GM23338 (cell line): ENCODE measurements around the gene VPS26C. TPM values are rescaled to one million over a fixed set of nuclear protein-coding genes. Genes with fewer than 3 reads are reported as not detected.

Experiments used
- ATAC-seq: fragments of 200-7000 bp; cut with Tn5 transposase; 3 replicates; pipeline ENCODE4 v1.9.1; 2020
- DNase-seq: peaks from one replicate; pipeline ENCODE4 v3.0.0-alpha.2; 2015; ENCODE audit warnings: low spot score
- H2AFZ ChIP-seq: fragments of 200-600 bp; sonication (generic); 2 replicates; pipeline ENCODE4 v1.8.0; 2016; ENCODE audit warnings: antibody characterized with exemption, mild to moderate bottlenecking, moderate library complexity
- H3F3A ChIP-seq: fragments of 200-600 bp; sonication (generic); replicated peaks from 2 replicates; pipeline ENCODE4 v1.8.0; 2017; ENCODE audit warnings: antibody characterized with exemption, mixed run types, low read depth
- H3K27ac ChIP-seq: fragments of 200-600 bp; sonication (generic); 2 replicates; pipeline ENCODE4 v1.6.1; 2016; ENCODE audit warnings: low read depth
- H3K27me3 ChIP-seq: fragments of 200-600 bp; sonication (generic); 2 replicates; pipeline ENCODE4 v1.8.0; 2016; ENCODE audit warnings: mild to moderate bottlenecking, mixed run types, moderate library complexity; ENCODE audit not compliant: insufficient read depth
- H3K36me3 ChIP-seq: fragments of 200-600 bp; sonication (generic); 2 replicates; pipeline ENCODE4 v1.8.0; 2016; ENCODE audit warnings: mild to moderate bottlenecking; ENCODE audit not compliant: insufficient read depth
- H3K4me1 ChIP-seq: fragments of 200-600 bp; sonication (generic); 2 replicates; pipeline ENCODE4 v1.8.0; 2016; ENCODE audit warnings: mild to moderate bottlenecking, moderate library complexity; ENCODE audit not compliant: insufficient read depth
- H3K4me2 ChIP-seq: fragments of 200-600 bp; sonication (generic); 2 replicates; pipeline ENCODE4 v1.7.1; 2017; ENCODE audit warnings: mixed run types
- H3K4me3 ChIP-seq: fragments of 200-600 bp; sonication (generic); 2 replicates; pipeline ENCODE4 v1.6.1; 2016; ENCODE audit warnings: mixed run types
- H3K79me2 ChIP-seq: fragments of 200-600 bp; sonication (generic); replicated peaks from 2 replicates; pipeline ENCODE4 v1.8.0; 2017; ENCODE audit warnings: mild to moderate bottlenecking; ENCODE audit not compliant: insufficient read depth
- H3K9me2 ChIP-seq: fragments of 200-600 bp; sonication (generic); 2 replicates; pipeline ENCODE4 v1.8.0; 2017; ENCODE audit not compliant: insufficient read depth
- H4K20me1 ChIP-seq: fragments of 200-600 bp; sonication (generic); replicated peaks from 2 replicates; pipeline ENCODE4 v1.8.0; 2017; ENCODE audit warnings: mild to moderate bottlenecking; ENCODE audit not compliant: insufficient read depth
- H3K27ac Mint-ChIP-seq: 2 replicates; pipeline ENCODE4 v1.8.0; 2020; ENCODE audit warnings: inconsistent platforms, mild to moderate bottlenecking, moderate library complexity, mixed read lengths
- H3K27me3 Mint-ChIP-seq: 3 replicates; pipeline ENCODE4 v1.8.0; 2022; ENCODE audit warnings: low read depth, mild to moderate bottlenecking, moderate library complexity, mixed read lengths, inconsistent platforms; ENCODE audit not compliant: insufficient read depth, poor library complexity
- H3K36me3 Mint-ChIP-seq: 3 replicates; pipeline ENCODE4 v1.8.0; 2021; ENCODE audit warnings: low read depth, mild to moderate bottlenecking, inconsistent platforms, moderate library complexity, mixed read lengths
- H3K4me1 Mint-ChIP-seq: 3 replicates; pipeline ENCODE4 v1.8.0; 2020; ENCODE audit warnings: mild to moderate bottlenecking, inconsistent platforms, mixed read lengths
- H3K4me3 Mint-ChIP-seq: 3 replicates; pipeline ENCODE4 v1.8.0; 2021; ENCODE audit warnings: moderate library complexity, mild to moderate bottlenecking, inconsistent platforms, mixed read lengths
- H3K9me3 Mint-ChIP-seq: 3 replicates; pipeline ENCODE4 v1.8.0; 2020; ENCODE audit warnings: moderate library complexity, mild to moderate bottlenecking, inconsistent platforms, mixed read lengths
- ETS1 ChIP-seq: IDR thresholded peaks from 2 replicates; pipeline ENCODE4 v1.6.1; 2016; ENCODE audit warnings: antibody characterized with exemption
- EZH2 ChIP-seq: fragments of 200-600 bp; sonication (generic); IDR thresholded peaks from one replicate; pipeline ENCODE4 v1.8.0; 2017; ENCODE audit warnings: antibody characterized with exemption, mild to moderate bottlenecking, low read depth; ENCODE audit not compliant: unreplicated experiment
- EZH2phosphoT487 ChIP-seq: fragments of 200-600 bp; sonication (generic); IDR thresholded peaks from one replicate; pipeline ENCODE4 v1.8.1; 2018; ENCODE audit warnings: antibody characterized with exemption; ENCODE audit not compliant: unreplicated experiment
- JUNB ChIP-seq: IDR thresholded peaks from one replicate; pipeline ENCODE4 v1.6.1; 2016; ENCODE audit warnings: antibody characterized with exemption; ENCODE audit not compliant: unreplicated experiment
- NANOG ChIP-seq: IDR thresholded peaks from 2 replicates; pipeline ENCODE4 v1.6.1; 2016; ENCODE audit warnings: antibody characterized with exemption, borderline replicate concordance
- POLR2AphosphoS5 ChIP-seq: IDR thresholded peaks from 2 replicates; pipeline ENCODE4 v1.6.1; 2016; ENCODE audit warnings: antibody characterized with exemption, low read depth
- STAT1 ChIP-seq: IDR thresholded peaks from one replicate; pipeline ENCODE4 v1.6.1; 2016; ENCODE audit warnings: antibody characterized with exemption; ENCODE audit not compliant: unreplicated experiment
- ZNF114 ChIP-seq: fragments of 250-450 bp; sonication (Bioruptor Pico); IDR thresholded peaks from 2 replicates; pipeline ENCODE4 v1.5.0; 2020; ENCODE audit warnings: mild to moderate bottlenecking, moderate library complexity
- polyA plus RNA-seq: library from polyadenylated mRNA; unstranded; fragments of >200 nt; fragmentation: Nextera tagmentation; extraction: Ambion mirVana; gene quantifications from 2 replicates; pipeline ENCODE4 v1.2.1, GENCODE V29; 2016
- total RNA-seq: library from RNA; depleted of rRNA; stranded (reverse); fragments of >200 nt; shearing (Covaris generic); gene quantifications from 2 replicates; pipeline ENCODE4 v1.2.3, GENCODE V29; 2014
- TF ChIP-seq, protein P1 (sequence below): IDR thresholded peaks from one replicate; pipeline ENCODE4 v1.6.1; 2018; ENCODE audit warnings: antibody characterized with exemption; ENCODE audit not compliant: unreplicated experiment

VPS26C gene
- total and polyA plus RNA-seq, 2 experiments from 2014 or later = 45.1 to 91.2 TPM

GRCh38 chr21:37241426-37241825 is 25.7 kb downstream of the VPS26C start (continued):
- no peak for TF ChIP-seq ETS1
- TF ChIP-seq JUNB = no peak
- TF ChIP-seq POLR2AphosphoS5 = no peak
- TF ChIP-seq, protein P1, sequence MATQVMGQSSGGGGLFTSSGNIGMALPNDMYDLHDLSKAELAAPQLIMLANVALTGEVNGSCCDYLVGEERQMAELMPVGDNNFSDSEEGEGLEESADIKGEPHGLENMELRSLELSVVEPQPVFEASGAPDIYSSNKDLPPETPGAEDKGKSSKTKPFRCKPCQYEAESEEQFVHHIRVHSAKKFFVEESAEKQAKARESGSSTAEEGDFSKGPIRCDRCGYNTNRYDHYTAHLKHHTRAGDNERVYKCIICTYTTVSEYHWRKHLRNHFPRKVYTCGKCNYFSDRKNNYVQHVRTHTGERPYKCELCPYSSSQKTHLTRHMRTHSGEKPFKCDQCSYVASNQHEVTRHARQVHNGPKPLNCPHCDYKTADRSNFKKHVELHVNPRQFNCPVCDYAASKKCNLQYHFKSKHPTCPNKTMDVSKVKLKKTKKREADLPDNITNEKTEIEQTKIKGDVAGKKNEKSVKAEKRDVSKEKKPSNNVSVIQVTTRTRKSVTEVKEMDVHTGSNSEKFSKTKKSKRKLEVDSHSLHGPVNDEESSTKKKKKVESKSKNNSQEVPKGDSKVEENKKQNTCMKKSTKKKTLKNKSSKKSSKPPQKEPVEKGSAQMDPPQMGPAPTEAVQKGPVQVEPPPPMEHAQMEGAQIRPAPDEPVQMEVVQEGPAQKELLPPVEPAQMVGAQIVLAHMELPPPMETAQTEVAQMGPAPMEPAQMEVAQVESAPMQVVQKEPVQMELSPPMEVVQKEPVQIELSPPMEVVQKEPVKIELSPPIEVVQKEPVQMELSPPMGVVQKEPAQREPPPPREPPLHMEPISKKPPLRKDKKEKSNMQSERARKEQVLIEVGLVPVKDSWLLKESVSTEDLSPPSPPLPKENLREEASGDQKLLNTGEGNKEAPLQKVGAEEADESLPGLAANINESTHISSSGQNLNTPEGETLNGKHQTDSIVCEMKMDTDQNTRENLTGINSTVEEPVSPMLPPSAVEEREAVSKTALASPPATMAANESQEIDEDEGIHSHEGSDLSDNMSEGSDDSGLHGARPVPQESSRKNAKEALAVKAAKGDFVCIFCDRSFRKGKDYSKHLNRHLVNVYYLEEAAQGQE = no peak
- TF ChIP-seq EZH2 = no peak
- no peak for TF ChIP-seq EZH2phosphoT487
- TF ChIP-seq NANOG = no peak
- no peak for TF ChIP-seq STAT1

DNA sequence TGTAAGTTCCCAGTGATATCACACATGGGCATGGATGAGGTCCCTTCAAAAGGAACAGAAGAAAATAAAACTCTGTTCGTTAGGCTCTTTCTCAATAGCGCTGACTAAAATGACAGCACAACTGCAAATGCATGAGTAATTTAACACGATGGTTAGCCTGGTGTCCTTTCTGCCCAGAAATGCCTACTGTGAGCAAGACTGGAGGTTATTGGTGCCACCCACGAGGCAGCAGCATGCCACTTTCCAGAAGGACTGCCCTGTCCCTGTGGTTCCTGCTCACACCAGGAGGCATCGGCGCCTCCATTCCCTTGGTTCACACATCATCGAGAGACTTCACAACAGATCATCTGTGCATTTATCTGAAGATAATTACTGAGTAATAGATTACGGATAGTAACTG is 26.2 kb downstream of the VPS26C start:
- H3K4me1 Mint-ChIP-seq = peaks cover 32% of the 10 kb centered on the region
- Histone ChIP-seq H4K20me1 (peaks cover 4% of the 10 kb centered on the region), H3K27ac (no peak overlapping the region), H3K36me3 (peaks cover 7% of the 10 kb centered on the region), H3K4me1 (peaks cover 18% of the 10 kb centered on the region), H3K4me2 (no peak overlapping the region), H3K27me3 (no peaks in the 10 kb centered on the region), H3K79me2 (peaks cover 68% of the 10 kb centered on the region), H3K9me2 (no peaks in the 10 kb centered on the region), H3K4me3 (no peak overlapping the region), H3F3A (no peaks in the 10 kb centered on the region), H2AFZ (no peak overlapping the region)
- no peaks in the 10 kb centered on the region for H3K9me3 Mint-ChIP-seq
- H3K27ac Mint-ChIP-seq = no peak overlapping the region
- H3K27me3 Mint-ChIP-seq = peaks cover 4% of the 10 kb centered on the region
- H3K36me3 Mint-ChIP-seq = peaks cover 22% of the 10 kb centered on the region
- no peak for TF ChIP-seq EZH2
- no peak for TF ChIP-seq ZNF114 (CRISPR knock-in tag)
- DNase-seq = no peak
- no peak for ATAC-seq
- H3K4me3 Mint-ChIP-seq = no peak overlapping the region

GRCh38 chr21:37237764-37238163 is 29.4 kb downstream of the VPS26C start:
- no peaks in the 10 kb centered on the region for H3K27me3 ChIP-seq
- no peak overlapping the region for H3K27ac ChIP-seq
- Mint-ChIP-seq H3K36me3 (peaks cover 28% of the 10 kb centered on the region), H3K4me3 (no peak overlapping the region), H3K27me3 (peaks cover 2% of the 10 kb centered on the region), H3K9me3 (no peaks in the 10 kb centered on the region), H3K4me1 (peaks cover under 1% of the 10 kb centered on the region; the same call in 1 of the 3 replicates), H3K27ac (no peak overlapping the region)
- no peaks in the 10 kb centered on the region for H3K4me1 ChIP-seq
- no peaks in the 10 kb centered on the region for H3F3A ChIP-seq
- no peak for ATAC-seq
- no peaks in the 10 kb centered on the region for H3K9me2 ChIP-seq
- H4K20me1 ChIP-seq = peaks cover 4% of the 10 kb centered on the region; the same call in 1 of the 2 replicates
- no peak overlapping the region for H2AFZ ChIP-seq
- no peak for DNase-seq
- no peak for TF ChIP-seq POLR2AphosphoS5
- no peak for TF ChIP-seq JUNB
- no peak for TF ChIP-seq ETS1
- TF ChIP-seq, protein P1 = no peak
- TF ChIP-seq STAT1 = no peak
- TF ChIP-seq NANOG = no peak
- no peak for TF ChIP-seq EZH2phosphoT487
- H3K79me2 ChIP-seq = peaks cover 36% of the 10 kb centered on the region
- no peak overlapping the region for H3K4me2 ChIP-seq
- no peak overlapping the region for H3K4me3 ChIP-seq
- H3K36me3 ChIP-seq = peaks cover 8% of the 10 kb centered on the region
